ENCODE results near the gene VWCE. TPM values are rescaled to one million over a fixed set of nuclear protein-coding genes. Genes with fewer than 3 reads are reported as not detected.
"Not testable (repeated sequence)": the region's sequence is repeated elsewhere in the genome, so short reads cannot be mapped to it uniquely, and the experiment has no call there.

Gene VWCE
- total RNA-seq, 1 experiment from 2014 or later, result not detected

GRCh38 chr11:61254403-61255025, 40.6 kb downstream of the VWCE start:
- DNase-seq (ENCODE audit: low read depth), result peak; percentile 55

- DNase-seq (ENCODE audit: low read depth), result not testable (repeated sequence)
Observed at GRCh38 chr11:61252332-61252731, 42.8 kb downstream of the VWCE start.

DNA sequence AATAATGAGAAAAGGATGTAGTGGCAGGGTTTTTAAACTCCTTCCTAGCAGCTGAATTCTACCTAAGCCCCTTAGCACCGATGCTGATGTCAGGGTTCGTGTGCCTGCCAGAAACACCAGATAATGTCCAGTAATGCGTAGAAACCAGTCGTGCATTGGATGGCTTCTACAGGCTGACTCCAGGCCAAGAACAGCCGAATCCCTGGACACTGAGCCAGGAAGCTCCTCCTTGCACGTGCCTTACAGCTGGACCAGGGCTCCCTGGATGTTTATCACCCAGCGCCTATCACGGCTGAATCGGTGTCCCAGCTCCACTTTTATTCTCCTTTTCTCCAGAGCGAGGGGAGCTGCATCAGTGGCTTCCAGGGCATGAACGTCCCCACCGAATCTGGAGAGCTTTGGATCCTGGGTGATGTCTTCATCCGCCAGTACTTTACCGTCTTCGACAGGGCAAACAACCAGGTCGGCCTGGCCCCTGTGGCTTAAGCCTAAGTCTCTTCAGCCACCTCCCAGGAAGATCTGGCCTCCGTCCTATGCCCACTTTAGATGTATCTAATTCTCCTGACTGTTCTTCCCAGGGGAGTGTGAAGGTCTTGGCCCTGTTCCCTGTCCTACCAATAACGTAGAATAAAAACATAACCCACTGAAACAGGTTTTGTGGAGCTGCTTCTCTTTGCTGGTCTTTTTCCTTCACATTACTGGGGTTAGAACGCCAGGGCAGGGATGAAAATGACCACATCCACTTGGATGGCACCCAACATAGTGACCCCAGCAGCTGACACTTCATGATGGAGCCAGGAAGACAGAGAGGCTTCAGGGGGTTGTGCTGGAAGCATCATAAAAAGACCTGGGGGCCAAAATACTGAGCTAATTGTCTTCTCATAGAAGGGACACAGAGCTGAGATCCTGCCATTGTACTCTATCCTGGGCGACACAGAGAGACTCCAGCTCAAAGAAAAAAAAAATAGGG, 44.0 kb downstream of the VWCE start:
- peak; percentile 12 for DNase-seq (ENCODE audit: low read depth)

- not testable (repeated sequence) for DNase-seq (ENCODE audit: low read depth)
Observed at GRCh38 chr11:61249201-61249600, 45.9 kb downstream of the VWCE start.

GRCh38 chr11:61248071-61248470, 47.0 kb downstream of the VWCE start:
- DNase-seq (ENCODE audit: low read depth), result not testable (repeated sequence)

- not testable (repeated sequence) for DNase-seq (ENCODE audit: low read depth)
Observed at GRCh38 chr11:61245284-61245964, 49.7 kb downstream of the VWCE start.

DNA sequence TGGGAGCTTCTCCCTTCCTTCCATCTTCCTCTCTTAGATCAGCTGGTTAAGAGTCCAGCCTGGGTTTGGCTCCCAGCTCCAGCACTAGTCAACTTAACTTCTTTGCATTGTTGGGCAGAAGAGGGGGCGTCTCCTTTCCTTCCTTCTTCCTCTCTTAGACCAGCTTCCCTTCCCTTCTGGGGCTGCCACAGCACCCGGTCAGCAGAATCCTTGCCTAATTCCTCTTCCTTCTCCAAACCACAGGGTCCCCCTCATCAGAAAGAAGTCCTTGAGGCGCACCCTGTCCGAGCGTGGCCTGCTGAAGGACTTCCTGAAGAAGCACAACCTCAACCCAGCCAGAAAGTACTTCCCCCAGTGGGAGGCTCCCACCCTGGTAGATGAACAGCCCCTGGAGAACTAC, 53.6 kb downstream of the VWCE start:
- DNase-seq (ENCODE audit: low read depth), result not testable (repeated sequence)

GRCh38 chr11:61240875-61241274, 54.2 kb downstream of the VWCE start, which contains the start of gene PGA5:
Gene PGA5 (plus strand): TSS chr11:61241175. CDS start chr11:61241227, 52 bp downstream.
- DNase-seq (ENCODE audit: low read depth), result not testable (repeated sequence)

- not testable (repeated sequence) for DNase-seq (ENCODE audit: low read depth)
Observed at GRCh38 chr11:61240288-61240687, 54.8 kb downstream of the VWCE start.

- DNase-seq (ENCODE audit: low read depth), result not testable (repeated sequence)
Observed at GRCh38 chr11:61237130-61237529, 58.0 kb downstream of the VWCE start.

DNA sequence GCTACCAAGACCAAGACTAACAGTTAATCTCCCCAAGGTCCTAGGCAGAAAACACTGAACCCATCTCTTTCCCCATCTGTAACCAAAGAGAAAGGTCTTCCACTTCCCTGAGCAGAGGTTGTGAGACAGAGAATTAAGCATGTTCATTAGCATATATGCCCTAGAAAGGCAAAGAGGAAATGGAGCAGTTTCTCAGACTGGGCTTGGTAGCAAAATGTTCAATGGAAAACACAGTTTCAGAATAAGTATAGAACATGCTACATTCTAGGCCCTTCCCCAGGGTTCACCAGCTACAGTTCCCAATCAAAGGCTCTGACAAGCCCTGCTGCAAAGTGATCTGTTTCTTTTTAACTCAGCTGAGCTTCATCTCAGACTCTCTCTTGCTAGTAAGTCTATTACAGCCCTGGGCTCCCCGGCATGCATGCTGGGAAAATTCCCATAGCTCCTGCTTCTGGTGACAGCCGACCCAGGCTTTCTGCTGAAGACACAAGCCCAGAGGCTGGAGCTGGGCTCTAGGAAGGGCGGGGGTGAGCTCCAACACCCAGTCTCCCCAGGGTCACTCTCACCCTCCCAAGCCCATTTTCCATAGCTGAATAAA, 62.5 kb downstream of the VWCE start:
- not testable (repeated sequence) for DNase-seq (ENCODE audit: low read depth)

DNA sequence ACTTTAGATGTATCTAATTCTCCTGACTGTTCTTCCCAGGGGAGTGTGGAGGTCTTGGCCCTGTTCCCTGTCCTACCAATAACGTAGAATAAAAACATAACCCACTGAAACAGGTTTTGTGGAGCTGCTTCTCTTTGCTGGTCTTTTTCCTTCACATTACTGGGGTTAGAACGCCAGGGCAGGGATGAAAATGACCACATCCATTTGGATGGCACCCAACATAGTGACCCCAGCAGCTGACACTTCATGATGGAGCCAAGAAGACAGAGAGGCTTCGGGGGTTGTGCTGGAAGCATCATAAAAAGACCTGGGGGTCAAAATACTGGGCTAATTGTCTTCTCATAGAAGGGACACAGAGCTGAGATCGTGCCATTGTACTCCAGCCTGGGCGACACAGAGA, 63.5 kb downstream of the VWCE start:
- not testable (repeated sequence) for DNase-seq (ENCODE audit: low read depth)

- not testable (repeated sequence) for DNase-seq (ENCODE audit: low read depth)
Observed at GRCh38 chr11:61231033-61231432, 64.1 kb downstream of the VWCE start.

DNA sequence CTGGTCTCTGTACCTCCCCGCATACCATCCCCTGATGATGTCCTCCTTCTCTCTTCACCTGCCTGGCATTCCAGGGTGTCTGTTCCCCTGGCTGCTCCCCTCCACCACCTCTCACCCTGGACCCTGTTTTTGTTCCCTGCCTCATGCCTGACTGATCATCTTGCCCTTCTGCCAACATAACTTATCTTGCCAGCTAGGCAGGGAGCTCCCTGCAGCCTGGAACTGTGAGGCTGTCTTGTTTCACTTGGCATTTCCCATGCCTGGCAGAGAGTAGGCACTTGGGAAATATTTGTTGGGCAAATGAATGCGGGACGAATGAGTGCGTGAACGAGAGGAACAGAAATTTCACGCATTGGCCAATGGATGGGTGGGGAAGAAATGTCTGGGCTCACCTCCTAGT, 65.7 kb downstream of the VWCE start:
- not testable (repeated sequence) for DNase-seq (ENCODE audit: low read depth)

DNA sequence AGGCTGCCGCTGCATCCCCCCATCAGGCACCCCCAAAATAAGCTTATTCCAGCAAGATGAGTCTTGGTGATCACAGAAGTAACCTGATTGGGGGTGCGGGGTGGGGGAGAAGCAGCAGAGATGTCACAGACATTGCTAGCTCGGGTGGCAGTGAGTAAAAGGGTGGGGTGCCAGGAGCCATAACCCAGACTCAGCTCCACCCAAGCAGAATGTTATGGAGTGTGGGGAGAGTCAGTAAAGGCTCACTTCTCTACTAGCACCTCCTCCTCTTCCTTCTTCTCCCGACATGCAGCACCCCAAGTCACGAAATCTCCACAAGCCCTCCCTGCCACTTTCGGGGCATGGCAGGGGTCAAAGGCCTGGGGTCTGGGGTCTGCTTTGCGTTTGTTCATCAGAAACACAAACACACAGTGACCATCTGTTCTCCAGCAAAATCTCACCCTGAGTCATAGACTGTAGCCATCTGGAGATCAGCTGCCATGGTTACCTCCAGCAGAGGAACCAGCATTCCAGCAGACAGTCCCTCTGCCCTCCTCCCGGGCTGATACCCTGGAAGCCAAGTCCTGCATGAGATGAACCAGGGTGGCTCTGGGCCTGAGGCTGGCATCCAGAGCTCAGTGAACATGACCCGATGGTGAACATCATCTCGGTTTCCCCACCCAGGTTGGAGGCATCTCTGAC, 68.5 kb downstream of the VWCE start:
- not testable (repeated sequence) for DNase-seq (ENCODE audit: low read depth)

DNA sequence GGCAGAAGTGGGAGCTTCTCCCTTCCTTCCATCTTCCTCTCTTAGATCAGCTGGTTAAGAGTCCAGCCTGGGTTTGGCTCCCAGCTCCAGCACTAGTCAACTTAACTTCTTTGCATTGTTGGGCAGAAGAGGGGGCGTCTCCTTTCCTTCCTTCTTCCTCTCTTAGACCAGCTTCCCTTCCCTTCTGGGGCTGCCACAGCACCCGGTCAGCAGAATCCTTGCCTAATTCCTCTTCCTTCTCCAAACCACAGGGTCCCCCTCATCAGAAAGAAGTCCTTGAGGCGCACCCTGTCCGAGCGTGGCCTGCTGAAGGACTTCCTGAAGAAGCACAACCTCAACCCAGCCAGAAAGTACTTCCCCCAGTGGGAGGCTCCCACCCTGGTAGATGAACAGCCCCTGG, 72.4 kb downstream of the VWCE start:
- DNase-seq (ENCODE audit: low read depth), result not testable (repeated sequence)

DNA sequence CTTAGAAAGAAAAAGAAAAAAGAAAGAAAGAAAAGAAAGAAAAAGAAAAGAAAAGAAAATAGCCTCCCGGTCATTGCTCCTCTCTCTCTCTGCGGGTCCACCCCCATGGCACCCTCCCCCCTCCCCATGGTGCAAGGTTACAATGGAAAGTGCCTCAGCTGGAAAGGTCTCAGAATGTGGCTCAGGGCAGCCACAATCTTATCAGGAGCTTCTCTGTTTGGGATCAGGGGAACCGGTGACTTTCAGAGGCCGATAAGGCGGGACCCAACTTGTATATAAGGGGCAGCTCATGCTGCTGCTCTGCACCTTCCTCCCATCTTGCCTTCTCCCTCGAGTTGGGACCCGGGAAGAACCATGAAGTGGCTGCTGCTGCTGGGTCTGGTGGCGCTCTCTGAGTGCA, 73.1 kb downstream of the VWCE start, which contains the start of gene PGA4:
Gene PGA4, plus strand, starts transcription at position 301 of the 400 bp plus-strand sequence. Its CDS starts 54 bp downstream, at position 355.
- DNase-seq (ENCODE audit: low read depth), result not testable (repeated sequence)

DNA sequence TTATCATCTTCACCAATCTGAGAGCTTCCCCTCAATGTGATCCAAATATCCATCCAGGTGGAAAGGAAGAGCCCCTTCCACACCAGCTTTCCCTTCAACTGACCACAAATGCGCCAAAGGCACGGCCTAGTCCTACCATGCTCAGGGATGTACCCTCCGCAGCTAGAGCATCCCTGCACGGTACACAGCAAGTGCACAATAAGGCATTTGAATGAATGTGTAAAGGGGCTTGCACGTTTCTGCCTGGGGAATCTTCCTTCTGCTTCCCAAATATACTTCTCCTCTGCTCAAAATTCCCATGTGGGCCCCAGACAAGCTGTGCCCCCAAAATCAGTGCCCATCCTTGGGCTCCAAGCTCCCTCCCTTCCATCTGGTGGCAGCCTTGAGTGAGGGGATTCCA, 76.1 kb downstream of the VWCE start:
- DNase-seq (ENCODE audit: low read depth), result not testable (repeated sequence)

DNA sequence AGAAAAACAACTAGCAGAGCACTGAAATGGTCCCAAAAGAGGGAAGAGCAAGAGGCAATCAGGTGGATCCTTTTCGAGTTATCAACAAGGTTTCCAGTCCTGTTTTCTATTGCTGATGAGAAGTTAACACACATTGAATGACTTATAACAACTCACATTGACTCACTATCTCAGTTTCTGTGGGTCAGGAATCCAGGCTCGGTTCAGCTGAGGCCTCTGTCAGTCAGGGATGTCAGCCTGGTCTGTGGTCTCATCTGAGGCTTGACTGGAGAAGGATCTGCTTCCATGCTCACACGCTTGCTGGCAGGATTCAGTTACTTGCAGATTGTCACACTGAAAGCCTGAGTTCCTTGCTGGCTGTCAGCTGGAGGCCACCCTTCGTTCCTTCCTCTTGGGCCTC, 76.8 kb downstream of the VWCE start:
- DNase-seq (ENCODE audit: low read depth), result not testable (repeated sequence)

- not testable (repeated sequence) for DNase-seq (ENCODE audit: low read depth)
Observed at GRCh38 chr11:61213711-61214324, 81.3 kb downstream of the VWCE start.
